DLD1 (cell line): ENCODE results near the gene PACS1.

Experiments
- in situ Hi-C: cut with HindIII; loops from 2 replicates; pipeline ENCODE4 v1.10.0; 2017; ENCODE audit warnings: low sequenced_read_pairs

Gene PACS1

DNA sequence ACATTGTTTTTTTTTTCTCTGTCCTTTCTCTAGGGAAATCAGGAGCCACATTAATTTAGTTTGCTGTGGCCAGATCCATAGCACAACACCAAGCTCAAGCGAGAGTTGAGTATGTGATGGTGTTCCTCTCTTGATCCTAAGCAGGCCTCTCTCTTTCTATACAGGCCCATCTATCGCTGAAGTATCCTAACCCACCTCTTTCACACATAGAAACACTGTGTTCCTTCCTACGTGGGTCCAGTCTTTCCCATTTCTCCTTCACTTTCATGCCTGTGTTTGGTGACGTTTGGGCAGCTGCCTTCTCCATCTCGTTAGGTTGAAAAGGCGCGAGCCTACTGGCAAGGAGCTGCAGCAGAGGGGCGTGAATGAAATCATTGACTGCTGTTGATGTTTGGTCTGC is 2.4 kb downstream of the PACS1 start:
- in situ Hi-C loops = no loop called here

GRCh38 chr11:66073669-66074068 is 3.6 kb downstream of the PACS1 start:
- in situ Hi-C loops = no loop called here

DNA sequence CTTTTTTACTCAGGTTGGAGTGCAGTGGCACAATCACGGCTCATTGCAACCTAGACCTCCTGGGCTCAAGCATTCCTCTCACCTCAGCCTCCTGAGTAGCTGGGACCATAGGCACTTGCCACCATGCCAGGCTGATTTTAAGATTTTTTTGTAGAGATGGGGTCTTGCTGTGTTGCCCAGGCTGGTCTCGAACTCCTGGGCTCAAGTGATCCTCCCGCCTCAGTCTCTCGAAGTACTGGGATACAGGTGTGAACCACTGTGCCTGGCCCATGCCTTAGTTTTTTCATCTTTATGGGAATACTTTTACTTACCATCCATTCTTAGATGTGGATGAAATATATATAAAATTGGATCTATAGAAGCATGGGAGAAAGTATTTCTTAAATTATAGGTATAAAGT is 5.2 kb downstream of the PACS1 start:
- in situ Hi-C loops = loop anchor here (25.0 kb wide), 1 partner anchor 112 kb away; no protein-coding TSS in a partner anchor

DNA sequence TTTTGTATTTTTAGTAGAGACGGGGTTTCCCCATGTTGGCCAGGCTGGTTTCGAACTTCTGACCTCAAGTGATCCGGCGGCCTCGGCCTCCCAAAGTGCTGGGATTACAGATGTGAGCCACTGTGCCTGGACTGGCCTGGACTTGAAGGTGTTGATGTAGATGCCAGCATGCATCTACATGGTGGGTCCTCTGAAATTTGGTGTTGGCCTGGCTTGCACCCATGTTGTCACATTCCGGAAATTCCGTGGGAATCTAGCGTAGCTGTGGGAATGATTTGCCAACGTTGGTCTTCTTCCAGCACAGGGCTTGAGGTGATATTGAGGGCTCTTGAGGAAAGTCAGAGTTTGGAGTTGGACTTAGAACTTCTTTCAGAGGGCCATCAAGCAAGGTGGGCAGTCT is 6.5 kb downstream of the PACS1 start:
- in situ Hi-C loops = loop anchor here (25.0 kb wide), 1 partner anchor 111 kb away; no protein-coding TSS in a partner anchor

GRCh38 chr11:66077927-66078326 is 7.9 kb downstream of the PACS1 start:
- in situ Hi-C loops = loop anchor here (25.0 kb wide), 1 partner anchor 109 kb away; no protein-coding TSS in a partner anchor

DNA sequence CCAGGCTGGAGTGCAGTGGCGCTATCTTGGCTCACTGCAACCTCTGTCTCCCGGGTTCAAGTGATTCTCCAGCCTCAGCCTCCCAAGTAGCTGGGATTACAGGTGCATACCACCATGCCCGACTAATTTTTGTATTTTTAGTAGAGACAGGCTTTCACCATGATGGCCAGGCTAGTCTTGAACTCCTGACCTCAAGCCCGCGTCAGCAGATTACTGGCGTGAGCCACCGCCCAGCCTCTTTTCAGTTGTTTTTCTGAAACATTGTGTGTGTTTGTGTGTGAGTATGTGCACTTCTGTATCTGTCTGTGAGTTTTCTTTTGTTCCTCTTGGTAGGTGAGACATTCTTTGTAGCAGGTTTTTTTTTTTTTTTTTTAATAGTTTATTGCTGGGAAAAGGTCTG is 8.9 kb downstream of the PACS1 start:
- in situ Hi-C loops = loop anchor here (25.0 kb wide), 1 partner anchor 108 kb away; no protein-coding TSS in a partner anchor

GRCh38 chr11:66080055-66080817 is 10.2 kb downstream of the PACS1 start:
- in situ Hi-C loops = loop anchor here (5.0 to 25.0 kb wide), 2 partner anchors 37 to 107 kb away; no protein-coding TSS in a partner anchor

- in situ Hi-C loops = loop anchor here (5.0 to 25.0 kb wide), 2 partner anchors 36 to 106 kb away; no protein-coding TSS in a partner anchor
Measured at GRCh38 chr11:66081505-66081904, 11.4 kb downstream of the PACS1 start.

GRCh38 chr11:66082946-66083698 is 13.1 kb downstream of the PACS1 start:
- in situ Hi-C loops = loop anchor here (5.0 to 25.0 kb wide), 2 partner anchors 34 to 104 kb away; no protein-coding TSS in a partner anchor

DNA sequence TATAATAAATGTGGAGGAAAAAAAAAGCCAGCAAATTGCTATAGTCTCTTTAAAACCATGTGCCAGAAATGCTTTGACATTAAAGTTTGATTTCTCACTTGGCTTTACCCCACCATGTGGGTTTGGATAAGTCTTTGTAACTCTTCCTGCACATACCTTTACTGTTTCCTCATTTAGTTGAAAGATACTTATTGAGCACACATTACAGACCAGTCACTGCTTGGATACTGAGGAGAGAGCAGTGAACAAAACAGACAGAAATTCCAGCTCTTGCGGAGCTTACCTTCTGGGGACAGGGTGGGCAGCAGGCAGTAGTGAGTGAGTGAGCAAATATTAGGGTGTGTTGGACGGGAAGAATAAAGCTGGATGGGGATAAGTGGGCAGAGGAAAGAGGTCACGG is 13.7 kb downstream of the PACS1 start:
- in situ Hi-C loops = loop anchor here (5.0 to 25.0 kb wide), 2 partner anchors 34 to 104 kb away; no protein-coding TSS in a partner anchor

- in situ Hi-C loops = loop anchor here (5.0 to 25.0 kb wide), 2 partner anchors 32 to 102 kb away; no protein-coding TSS in a partner anchor
Measured at GRCh38 chr11:66084821-66085475, 14.9 kb downstream of the PACS1 start.

DNA sequence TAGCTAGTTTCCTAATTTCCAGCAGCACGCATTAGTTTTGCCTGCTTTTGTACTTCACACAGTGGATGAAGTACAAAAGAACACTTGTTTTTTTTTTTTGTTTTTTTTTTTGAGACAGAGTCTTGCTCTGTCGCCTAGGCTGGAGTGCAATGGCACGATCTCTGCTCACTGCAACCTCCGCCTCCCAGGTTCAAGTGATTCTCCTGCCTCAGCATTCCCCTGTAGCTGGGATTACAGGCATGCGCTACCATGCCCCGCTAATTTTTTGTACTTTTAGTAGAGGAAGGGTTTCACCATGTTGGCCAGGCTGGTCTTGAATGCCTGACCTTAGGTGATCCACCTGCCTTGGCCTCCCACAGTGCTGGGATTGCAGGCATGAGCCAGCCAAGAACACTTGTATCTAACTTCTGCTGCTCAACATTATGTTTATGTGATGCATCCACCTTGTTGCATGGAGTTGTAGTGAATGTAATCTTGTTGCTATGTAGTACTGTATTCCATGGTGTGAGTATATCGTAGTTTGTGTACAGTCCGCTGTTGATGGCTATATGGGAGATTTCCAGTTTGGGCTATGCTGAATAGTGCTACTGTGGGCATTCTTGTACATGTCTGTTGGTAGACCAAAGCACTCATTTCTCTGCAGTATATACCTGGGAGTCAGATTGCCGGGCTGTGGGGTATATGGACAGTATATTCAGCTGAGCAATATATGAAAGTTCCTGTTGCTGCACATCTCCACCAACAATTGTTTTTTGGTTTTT is 17.3 kb downstream of the PACS1 start:
- in situ Hi-C loops = loop anchor here (25.0 kb wide), 1 partner anchor 100 kb away; no protein-coding TSS in a partner anchor

DNA sequence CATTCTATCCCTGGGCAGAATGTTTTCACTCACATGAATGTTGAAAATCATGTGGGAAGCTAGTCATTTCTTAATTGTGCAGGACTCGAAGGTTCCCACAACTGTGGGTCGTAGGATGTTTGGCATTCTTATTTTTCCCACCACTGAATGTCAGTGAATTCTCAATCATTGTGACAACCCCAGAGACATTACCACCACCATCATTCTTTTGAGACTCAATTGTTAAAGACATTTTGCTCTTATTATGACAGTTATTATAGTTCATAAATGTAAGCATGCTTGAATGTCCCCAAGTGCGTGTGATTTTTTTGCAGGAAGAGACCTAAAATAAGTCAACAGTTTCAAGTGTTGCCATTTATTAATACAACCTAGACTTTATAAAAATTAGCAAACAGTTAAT is 19.0 kb downstream of the PACS1 start:
- in situ Hi-C loops = loop anchor here (25.0 kb wide), 1 partner anchor 98 kb away; no protein-coding TSS in a partner anchor

DNA sequence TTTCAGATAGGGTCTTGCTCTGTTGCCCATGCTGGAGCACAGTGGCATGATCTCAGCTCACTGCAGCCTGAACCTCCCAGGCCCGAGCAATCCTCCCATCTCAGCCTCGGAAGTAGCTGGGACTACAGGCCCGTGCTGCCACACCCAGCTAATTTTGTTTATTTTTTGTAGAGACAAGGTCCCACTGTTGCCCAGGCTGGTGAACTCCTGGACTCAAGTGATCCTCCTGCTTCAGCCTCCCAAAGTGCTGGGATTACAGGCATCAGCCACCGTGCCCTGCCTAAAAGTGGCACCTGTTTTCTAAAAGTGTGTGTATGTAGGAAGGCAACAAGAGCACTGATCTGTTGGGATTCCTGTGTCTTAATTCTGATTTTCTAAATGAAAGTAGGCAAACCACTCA is 20.2 kb downstream of the PACS1 start:
- in situ Hi-C loops = loop anchor here (25.0 kb wide), 1 partner anchor 97 kb away; no protein-coding TSS in a partner anchor

DNA sequence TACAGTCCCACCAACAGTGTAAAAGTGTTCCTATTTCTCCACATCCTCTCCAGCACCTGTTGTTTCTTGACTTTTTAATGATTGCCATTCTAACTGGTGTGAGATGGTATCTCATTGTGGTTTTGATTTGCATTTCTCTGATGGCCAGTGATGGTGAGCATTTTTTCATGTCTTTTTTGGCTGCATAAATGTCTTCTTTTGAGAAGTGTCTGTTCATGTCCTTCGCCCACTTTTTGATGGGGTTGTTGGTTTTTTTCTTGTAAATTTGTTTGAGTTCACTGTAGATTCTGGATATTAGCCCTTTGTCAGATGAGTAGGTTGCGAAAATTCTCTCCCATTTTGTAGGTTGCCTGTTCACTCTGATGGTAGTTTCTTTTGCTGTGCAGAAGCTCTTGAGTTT is 22.1 kb downstream of the PACS1 start:
- in situ Hi-C loops = loop anchor here (25.0 kb wide), 1 partner anchor 95 kb away; no protein-coding TSS in a partner anchor

GRCh38 chr11:66099746-66100145 is 29.7 kb downstream of the PACS1 start:
- in situ Hi-C loops = loop anchor here (25.0 kb wide), 1 partner anchor 88 kb away; no protein-coding TSS in a partner anchor

- in situ Hi-C loops = no loop called here
Measured at GRCh38 chr11:66100272-66101065, 30.4 kb downstream of the PACS1 start.

DNA sequence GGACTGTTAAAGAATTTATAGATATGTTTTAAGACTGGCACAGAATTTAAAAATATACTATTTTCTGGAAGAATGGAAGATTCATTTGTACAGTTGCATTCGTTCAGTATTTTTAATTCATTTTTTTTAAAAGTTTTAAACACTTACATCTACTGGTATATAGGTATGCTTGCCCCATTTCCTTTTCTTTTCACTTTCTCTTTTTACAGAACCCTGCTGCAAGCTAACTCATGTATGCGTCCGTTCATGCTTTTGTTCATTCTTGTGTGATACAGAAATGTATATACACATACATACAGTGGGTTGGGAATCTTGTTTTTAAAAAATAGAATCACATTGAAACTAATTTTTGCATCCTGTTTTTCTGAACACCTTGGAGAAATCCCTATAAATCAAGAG is 31.0 kb downstream of the PACS1 start:
- in situ Hi-C loops = no loop called here

- in situ Hi-C loops = no loop called here
Measured at GRCh38 chr11:66104057-66104638, 34.1 kb downstream of the PACS1 start.
